Lower leg skin (tissue), 3 donors: ENCODE results near the gene ICAM2.

Source experiments
- CTCF ChIP-seq, 3 donors: fragments of 450-650 bp; IDR thresholded peaks; one replicate each; pipeline ENCODE4 v1.5.1; 2016; ENCODE audit warnings: antibody characterized with exemption in 3 of 3, mild to moderate bottlenecking in 3 of 3, moderate library complexity in 2 of 3
- POLR2A ChIP-seq, 2 donors: fragments of 450-650 bp; IDR thresholded peaks; one replicate each; pipeline ENCODE4 v1.6.1; 2016 to 2017; ENCODE audit warnings: antibody characterized with exemption in 2 of 2, mild to moderate bottlenecking in 1 of 2, moderate library complexity in 1 of 2

- no peak for TF ChIP-seq POLR2A (IDR thresholded peaks at IDR 0.05)
- no peak for TF ChIP-seq CTCF (IDR thresholded peaks at IDR 0.05)
Measured at GRCh38 chr17:64063766-64064224, 43.4 kb upstream of the ICAM2 start.
